Stimulated activated CD8-positive, alpha-beta memory T cell treated with anti-CD3 and anti-CD28 coated beads, Interleukin-7, amount 100 ng/mL, for 48 hours (primary cell): ENCODE results near the gene STOM.
A peak's percentile ranks its signal among the peaks of the same experiment; 100 is the strongest.

Source experiments
- DNase-seq, 2 donors: peaks; one replicate each; pipeline ENCODE4 v3.0.0-alpha.2; 2020; ENCODE audit warnings: low read depth in 1 of 2; ENCODE audit errors: extremely low read depth in 1 of 2

The STOM gene

DNA sequence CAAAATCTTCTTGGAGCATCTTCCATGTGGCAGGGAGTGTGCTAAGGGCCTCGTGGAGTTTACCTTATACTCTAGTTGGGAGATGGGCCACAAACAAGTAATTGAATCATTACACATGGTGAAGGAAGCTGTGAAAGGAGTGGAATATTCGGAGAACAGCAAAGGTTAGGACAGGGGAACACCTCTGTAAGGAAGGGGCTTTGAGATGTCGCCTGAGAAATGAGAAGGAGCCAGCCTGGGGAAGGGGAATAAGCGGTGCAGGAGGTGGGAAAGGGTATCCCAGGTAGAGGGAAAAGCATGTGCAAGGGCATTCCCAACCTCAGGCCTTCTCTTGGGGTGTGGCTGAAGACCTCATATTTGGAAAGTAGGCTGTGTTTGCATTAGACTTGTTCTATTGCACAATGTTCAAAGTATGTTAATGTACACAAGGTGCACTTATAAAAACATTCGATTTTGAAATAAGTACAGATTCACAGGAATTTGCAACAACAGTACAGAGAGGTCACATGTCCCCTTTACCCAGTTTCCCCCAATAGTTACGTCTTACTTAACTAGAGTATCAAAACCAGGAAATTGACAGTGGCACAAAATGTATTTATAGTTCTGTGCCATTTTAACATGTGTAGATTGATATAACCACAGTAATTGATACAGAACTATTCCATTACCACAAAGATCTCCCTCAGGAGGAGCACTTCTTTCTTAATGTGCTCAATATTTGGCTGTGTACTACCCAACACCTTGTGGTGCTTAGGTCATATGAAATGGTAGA, 2.4 kb upstream of the STOM start:
- DNase-seq = no peak

DNA sequence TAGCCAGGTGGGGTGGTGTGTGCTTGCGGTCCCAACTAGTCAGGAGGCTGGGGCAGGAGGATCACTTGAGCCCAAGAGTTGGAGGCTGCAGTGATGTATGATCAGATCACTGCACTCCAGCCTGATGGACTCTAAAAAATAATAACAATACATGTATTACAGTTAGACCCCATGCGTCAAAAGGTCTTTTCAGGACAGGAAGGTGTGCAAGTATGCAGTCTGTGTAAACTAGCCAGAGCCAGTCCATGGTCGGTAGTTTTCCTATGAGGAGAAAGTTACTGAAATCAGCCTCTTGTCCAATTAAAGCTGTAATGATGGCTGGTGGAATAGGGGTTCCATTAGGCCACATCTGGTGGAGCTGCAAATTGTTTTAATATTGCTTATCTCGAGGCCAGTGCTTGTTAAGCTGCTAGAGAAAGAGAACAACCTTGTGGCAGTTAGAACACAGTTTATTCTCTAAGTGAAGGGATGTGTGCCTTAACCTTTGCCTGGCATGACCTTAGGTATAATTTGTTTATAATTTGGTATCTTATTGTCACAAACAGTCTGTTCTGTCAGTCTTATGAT, 1.5 kb upstream of the STOM start:
- no peak for DNase-seq

DNA sequence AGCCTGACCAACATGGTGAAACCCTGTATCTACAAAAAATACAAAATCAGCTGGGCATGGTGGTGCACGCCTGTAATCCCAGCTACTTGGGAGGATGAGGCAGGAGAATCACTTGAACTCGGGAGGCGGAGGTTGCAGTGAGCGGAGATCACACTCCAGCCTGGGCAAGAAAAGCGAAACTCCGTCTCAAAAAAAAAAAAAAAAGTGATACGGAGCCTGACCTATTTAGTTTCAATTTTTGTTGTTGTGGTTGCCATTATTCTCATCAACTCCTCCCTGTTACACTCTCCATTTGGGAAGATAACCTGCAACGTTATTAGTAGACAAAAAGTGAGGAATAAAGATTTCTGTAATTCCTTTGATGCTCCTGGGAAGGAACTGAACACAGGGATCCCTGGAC, 1.3 kb downstream of the STOM start:
- DNase-seq = no peak

DNA sequence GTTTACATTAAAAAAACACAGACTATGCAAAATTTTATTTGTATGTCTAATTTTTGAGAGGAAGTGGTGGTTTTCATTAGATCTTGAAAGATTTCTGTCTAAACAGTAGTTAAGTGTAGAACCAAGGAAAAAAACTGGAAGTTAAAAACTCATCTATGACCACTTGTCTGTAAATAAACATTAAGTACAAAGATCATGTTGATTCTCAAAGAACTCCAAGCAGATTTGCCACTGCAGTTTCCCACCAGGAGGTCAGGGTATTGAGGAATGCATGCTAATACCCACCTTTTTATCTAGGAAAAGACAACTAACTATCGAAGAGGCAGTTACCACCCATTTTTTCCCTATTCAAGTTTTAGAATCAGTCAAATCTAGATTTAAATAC, 1.9 kb downstream of the STOM start:
- DNase-seq = no peak

DNA sequence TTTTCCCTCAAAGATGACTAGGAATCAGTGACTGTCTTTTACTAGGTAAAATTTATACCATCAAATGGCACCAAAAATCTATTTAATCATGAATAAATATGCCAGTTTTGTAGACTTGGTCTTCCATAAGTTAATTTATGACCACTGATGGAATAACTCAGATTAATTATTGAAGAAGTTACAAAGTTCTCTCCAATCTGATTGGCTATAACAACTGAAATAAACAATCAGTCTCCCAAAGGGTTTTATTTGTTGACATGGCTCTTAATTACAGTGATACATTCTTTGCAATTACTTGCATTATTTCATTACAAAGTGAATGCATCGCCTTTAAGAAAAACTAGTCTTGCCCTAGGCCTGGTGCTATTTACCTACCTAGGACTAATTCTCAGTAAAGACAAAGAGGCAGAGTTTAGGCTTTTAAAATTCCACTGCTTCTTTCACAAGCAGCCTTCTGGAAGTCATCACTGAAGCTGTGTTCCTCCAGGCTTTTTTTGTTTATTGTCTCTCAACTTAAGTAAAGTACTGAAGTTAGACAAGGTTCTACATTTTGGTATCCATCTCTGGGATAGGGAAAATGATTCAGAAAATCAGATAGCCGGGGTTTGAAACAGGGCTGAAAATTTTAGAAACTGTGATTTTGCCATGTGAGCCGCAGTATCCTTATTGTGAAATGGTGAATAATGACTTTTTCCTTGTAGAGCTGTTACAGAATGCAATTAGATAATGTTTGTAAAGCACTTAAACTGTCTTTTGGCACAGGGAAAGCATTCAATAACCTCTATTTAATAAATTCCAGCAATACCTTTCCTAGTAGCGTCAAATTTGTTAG, 2.5 kb downstream of the STOM start:
- no peak for DNase-seq

DNA sequence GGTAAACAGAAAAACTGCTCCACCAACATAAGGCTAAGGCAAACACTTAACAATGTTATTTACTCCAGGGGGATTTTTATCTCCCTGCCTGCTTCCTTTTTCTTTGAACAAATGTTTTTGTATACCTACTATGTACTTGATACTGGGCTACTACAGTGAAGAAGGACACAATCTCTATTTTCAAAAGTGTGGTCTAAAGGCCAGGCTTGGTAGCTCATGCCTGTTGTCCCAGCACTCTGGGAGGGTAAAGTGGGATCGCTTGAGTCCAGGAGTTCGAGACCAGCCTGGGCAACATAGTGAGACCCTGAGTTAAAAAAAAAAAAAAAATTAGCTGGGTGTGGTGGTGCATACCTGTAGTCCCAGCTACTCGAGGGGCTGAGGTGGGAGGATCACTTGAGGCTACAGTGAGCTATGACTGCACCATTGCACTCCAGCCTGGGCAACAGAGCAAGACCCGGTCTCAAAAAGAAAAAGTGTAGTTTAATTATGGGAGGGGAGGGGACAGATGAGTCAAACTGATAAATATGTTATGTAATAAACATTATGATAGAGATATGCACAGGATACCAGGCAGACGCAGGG, 3.3 kb downstream of the STOM start:
- no peak for DNase-seq

DNA sequence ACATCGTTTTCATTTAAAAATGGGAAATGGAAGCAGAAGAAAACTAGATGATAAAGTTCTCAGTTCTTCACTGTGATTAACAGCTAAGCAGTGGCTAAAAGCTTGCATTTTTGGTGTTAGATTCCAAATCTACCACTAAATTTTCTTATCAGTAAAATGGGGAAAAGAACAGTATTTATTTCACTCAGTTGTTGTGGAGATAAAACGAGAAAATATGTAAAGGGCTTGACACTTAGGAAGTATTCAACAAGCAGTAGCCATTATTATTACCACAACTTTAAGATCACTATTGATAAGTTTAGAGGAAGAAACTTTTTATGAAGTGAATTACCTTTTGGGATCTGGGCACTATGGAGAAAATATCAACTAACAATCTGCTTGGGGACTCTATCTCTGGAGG, 4.5 kb downstream of the STOM start:
- no peak for DNase-seq

DNA sequence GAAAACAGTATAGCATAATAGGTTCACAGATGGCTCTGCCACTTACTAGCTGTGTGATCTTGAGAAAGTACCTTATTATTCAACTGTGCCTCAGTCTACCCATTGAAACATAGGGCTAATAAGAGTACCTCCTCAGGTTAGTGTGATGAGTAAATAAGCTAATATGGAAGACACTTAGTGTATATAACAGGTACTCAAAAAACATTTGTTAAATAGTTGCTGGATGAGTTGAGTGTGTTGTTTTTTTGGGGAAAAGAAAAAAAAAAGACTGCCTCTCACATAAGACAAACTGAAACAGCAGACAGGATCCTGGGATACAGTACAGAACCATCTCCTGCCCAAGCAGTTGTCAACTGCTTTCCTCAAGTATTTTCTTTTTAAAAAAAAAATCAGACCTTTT, 5.2 kb downstream of the STOM start:
- no peak for DNase-seq

DNA sequence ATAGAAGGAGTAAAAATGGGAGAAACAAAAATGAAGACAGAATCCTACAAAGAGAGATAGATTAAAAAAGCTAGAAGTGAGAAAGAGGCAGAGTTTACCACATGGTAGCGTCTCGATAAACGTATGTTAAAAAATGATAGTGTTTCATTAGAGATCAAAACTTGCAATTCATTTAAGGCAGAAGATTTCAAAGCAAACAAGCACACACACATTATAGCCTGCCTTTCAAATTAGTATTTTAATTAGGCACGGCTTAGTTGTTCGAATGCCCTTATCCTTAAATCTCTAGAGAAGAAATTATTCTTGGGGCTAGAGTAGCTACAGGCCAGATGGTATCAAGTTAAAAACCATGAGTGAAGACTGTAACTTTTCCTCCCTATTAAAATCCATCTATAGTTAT, 6.0 kb downstream of the STOM start:
- DNase-seq = no peak

DNA sequence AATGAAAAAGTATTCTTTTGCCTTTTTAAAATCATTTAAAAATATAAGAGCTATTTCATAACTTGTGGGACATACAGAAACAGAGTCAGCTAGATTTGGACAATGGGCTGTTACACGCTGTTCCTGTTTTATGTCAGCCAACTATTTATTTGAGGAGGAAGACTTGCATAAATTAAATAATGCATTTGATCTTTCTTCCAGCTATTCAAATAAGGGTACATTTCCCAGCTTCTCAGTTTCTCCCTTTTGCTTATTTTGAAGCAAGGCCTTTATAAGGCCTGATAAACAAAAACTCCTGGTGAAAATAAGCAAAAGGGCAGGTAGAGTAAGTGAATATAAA, 6.5 kb downstream of the STOM start:
- DNase-seq = no peak

DNA sequence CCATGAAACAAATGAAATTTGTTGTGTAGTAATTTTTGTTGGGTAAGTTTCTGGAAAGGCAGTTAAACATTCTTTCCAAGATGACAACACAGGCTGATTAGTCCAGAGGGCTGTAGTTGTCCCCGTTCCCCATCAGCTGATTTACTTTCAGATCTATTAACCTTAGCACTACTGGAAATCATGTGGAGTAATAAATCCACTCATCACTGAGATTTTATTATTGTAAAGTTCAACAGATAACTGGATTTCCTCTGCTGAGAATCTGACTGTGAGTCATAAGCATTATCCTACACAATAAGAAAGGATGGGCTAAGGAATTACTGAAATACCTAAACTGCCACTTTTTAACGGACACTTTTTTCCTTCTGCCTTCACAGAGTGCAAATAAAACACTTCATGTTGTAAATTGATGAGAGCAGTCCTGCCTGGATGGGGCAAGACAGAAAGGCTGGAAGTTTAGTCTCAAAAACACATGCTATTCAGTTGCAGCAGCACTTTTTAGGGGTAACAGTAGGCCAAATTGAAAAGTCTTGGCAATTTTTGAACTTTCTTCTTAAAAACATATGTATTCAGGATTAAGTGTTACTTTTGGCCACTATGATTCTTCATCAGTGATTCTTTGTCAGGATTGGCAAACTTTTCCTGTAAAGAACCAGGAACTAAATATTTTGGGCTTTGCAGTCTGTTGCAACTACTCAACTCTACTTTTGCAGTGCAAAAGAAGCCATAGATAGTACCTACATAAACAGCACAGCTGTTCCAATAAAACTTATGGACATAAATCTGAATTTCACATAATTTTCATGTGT, 7.0 kb downstream of the STOM start:
- DNase-seq = no peak

DNA sequence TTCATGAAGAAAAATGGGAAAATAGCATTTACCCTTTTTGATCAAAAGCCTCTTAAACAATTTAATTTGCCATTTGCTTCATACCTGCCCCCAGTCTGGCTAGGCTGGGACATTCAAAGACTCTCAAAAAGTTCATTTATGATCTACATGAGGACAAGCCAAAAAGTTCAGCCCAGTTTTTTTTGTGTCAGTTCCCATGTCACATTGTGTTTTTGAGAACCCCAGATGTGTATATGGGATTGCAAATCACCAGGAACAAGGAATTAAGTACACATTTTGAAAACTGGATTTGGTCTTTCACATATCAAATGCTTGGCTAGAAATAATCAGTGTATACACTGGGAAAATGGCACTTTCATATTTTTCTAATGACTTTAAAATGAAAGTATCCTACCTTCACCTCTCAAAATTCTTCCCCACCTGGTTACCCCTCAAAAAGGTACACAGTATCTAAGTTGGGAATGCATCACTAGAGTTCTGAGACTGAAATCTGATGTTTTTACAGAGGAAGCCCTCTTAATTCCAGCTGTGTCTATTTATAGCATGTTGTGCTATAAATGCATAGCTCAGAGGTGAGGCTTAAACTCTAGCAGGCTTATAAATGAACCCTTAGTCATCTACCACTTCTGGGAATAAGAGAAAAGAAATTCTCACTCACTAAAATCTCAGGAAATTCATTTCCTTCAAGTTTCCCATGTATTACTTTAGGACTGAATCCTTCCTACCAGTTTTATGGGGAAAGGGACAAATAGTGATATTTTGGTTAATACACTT, 9.3 kb downstream of the STOM start:
- no peak for DNase-seq

DNA sequence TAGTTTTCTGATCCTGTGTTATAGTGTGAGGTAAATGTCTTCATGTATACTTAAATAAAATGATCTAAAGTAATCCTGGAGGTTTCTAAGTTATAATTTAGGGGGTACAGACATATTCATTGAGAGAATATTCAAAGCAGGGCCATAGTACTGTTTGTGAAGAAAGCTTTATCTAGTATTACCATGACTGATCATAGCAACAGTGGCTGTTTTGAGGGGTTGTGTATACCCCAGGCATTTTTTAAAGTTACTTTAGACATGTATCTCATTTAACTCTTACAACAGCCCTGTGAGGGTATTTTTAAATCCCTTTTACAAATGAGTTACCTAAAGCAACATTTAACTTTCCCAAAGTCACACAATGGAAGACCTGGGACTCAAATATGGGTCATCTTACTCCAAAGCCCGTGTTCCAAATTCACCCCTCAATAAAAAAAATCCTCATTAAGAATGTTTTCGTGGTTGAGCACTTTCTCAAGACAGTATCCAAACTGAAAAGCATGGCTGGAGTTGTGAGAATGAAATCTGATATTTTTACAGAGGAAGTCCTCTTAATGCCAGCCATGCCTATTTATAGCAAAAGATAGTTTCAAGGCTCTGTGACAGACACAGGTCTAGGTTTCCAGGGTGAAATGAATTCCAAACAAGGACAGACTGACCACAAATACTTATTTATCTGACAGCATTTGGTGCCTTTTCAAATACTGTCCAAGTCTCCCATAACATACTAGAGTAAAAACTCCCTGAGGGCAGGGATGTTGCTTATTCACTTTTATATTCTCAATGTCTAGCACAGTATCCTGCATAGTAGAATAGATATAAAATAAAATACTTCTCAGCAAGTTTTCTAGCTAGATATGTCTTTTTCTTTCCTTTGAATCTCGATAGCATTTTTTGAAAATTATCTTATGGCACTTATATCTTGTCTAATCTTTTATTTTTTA, 10.4 kb downstream of the STOM start:
- no peak for DNase-seq

DNA sequence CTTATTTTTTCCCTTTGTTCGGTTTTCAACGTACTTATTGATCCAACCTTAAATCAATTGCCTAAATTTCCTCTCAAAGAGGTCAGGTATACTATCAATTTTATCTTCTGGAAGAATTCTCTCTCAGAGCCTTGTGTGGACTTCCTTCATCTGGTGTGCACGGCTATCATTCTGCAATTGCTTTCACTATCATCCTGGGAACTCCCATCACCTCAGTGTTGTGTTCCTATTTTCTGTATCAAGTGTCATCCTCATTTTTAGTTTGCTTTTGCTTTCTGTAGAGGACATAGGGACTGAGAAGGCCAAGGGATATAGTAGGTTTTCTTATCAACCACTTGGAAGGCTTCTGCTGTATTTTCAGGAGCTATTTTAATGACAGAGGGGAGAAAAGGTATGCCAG, 11.3 kb downstream of the STOM start:
- DNase-seq = no peak

DNA sequence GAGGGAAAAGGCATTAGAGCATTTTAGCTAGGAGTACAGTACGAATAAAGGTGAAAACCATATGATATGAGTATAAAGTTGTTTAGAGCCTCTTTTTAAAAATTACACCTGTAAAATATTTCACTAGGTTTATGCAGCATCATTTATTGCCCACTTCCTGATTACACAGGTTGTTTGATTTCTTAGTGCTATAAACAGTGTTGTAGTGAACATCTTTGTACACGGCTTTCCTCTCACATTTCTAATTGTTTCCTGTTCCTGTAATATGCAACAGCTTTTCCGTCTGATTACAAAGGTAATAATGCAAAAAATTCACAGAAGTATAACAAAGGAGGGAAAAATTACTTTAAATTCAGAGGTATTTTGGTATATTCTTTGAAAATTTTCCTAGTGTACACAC, 13.0 kb downstream of the STOM start:
- no peak for DNase-seq

DNA sequence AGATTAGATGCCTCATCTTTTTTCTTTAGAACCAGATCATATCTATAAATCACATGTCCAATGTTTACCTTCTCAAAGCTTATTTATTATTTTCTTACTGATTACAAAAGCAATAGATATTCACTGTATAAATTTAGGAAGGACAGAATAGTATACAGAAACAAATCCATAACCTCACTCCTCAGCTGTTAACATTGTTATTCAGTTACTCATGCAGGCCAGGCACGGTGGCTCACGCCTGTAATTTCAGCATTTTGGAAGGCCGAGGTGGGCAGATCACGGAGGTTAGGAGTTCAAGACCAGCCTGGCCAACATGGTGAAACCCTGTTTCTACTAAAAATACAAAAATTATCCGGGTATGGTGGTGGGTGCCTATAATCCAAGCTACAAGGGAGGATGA, 15.3 kb downstream of the STOM start:
- DNase-seq = no peak

DNA sequence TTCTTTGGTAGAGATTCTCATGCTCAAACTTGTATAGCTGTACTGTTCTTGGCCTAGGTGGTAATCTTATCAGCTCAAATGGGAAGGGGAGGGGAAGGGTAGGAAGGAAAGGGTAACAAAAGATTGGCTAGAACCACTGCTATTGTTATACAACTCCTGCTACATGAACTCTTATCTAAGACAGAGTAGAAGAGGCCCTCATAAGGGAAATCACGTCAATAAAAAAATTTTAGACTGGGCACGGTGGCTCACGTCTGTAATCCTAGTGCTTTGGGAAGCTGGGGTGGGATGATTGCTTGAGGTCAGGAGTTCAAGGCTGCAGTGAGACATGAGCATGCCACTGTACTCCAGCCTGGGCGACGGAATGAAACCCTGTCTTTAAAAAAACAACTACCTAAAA, 15.9 kb downstream of the STOM start:
- DNase-seq = no peak

DNA sequence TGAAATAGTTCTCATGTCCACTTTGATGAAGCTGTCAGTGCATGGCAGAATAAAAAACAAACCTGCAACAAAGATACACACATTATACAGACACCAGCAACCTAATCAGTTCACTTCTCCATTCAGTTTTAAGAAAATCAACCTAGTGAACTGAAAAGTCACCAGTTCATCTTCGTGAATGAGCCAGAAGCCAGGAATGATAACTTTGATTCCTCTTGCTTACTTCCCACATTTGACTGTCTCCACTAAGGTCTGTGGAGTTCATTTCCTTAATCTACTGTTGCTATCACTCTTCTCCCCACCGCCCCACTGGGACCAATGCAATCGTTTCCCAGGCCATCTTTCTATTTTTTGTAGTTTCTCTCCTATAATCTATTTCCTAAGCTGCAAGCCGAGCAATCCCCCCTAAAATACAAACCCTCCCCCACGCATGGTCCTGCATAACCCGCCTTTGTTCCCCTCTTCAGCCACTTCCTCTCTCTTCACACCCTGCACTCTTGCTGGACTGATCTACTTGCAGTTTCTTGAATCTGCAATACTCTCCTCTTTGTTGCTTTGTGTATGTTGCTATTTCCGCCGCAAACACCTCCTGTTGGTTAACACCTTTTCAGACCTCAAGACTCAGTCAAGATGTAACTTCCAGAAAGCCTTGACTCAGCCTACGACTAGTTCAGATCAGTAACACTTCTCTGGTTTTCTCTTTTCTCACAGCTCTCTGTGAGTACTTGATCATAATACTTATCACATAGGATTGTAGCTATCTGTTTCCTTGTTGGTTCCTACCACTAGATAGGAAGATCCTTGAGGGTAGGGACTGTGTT, 16.6 kb downstream of the STOM start:
- peak in 1 of 2 donors; percentile 59 for DNase-seq
